GM19397 (cell line): ENCODE data around the gene MTF1.
A peak's percentile ranks its signal among the peaks of the same experiment; 100 is the strongest.
"Not testable (repeated sequence)": the region's sequence is repeated elsewhere in the genome, so short reads cannot be mapped to it uniquely, and the experiment has no call there.

ENCODE experiments used
- ATAC-seq: cut with Tn5 transposase; IDR thresholded peaks from one replicate; pipeline ENCODE4 v1.9.1; 2021; ENCODE audit warnings: mild to moderate bottlenecking, moderate library complexity; ENCODE audit not compliant: unreplicated experiment

MTF1 gene

GRCh38 chr1:37859507-37860345, at the start of gene MTF1:
Gene MTF1, minus strand, starts transcription at chr1:37859592. Its CDS starts 1,934 bp downstream, at chr1:37857658.
- peak; percentile 95 for ATAC-seq

DNA sequence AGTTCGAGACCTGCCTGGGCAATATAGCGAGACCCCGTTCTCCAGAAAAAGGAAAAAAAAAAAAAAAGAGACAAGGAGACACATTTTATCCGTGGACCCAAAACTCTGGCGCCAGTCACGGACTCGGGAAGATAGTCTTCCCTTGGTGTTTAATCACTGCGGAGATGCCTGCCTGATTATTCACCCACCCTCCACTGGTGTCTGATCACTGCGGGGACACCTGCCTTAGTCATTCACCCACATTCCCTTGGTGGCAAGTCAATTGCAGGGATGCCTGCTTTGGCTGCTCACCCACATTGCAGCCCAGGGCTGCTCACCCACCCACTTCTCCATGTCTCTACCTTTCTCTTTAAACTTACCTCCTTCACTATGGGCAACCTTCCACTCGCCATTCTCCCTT, 49.1 kb upstream of the MTF1 start:
- not testable (repeated sequence) for ATAC-seq

DNA sequence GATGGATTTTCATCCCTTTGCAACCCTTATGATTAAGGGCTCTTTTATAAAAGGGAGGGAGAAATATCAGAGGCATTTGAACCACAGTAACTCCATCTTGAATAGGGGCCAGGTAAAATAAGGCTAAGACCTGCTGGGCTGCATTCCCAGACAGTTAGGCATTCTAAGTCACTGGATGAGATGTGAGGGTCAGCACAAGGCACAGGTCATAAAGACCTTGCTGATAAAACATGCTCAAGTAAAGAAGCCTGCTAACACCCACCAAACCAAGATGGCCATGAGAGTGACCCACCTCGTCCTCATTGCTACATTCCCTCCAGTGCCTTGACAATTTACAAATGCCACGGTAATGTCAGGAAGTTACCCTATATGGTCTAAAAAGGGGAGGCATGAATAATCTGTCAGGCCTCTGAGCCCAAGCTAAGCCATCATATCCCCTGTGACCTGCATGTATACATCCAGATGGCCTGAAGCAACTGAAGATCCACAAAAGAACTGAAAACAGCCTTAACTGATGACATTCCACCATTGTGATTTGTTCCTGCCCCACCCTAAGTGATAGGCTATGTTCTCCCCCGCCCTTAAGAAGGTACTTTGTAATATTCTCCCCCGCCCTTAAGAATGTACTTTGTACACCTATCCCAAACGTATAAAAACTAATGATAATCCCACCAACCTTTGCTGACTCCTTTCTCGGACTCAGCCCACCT, 48.2 kb upstream of the MTF1 start:
- ATAC-seq: not testable (repeated sequence)

- not testable (repeated sequence) for ATAC-seq
Measured at GRCh38 chr1:37906591-37906990, 47.2 kb upstream of the MTF1 start.

DNA sequence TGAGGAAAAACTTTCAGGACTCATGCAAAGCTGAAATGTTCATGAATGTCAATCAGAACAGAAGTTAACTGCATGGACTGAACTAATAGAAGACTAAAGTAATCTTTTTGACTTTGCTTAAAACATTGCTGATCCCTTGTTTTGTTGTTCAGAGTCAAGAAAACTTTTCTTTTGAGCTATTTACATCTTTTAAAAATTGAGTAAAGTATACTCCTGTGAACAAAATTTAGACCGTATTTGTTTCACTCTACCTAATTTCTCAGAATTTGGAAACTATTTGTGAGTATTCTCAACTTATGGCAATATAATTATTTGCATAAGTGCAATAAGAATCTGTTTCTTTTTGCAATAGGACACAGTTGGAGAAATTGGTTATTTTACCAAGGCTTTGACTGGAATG, 46.3 kb upstream of the MTF1 start:
- ATAC-seq: no peak

DNA sequence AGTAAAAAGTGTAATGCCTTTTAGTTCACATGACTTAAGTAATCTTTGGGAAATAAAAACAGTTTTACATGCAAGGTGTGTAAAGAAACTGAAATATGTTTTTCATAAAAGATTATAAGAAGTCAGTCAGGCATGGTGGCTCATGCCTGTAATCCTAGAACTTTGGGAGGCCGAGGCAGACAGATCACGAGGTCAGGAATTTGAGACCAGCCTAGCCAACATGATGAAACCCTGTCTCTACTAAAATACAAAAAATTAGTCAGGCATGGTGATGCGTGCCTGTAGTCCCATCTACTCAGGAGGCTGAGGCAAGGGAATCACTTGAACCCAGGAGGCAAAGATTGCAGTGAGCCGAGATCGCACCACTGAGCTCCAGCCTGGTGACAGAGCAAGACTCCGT, 44.5 kb upstream of the MTF1 start:
- not testable (repeated sequence) for ATAC-seq

GRCh38 chr1:37902983-37903382, 43.6 kb upstream of the MTF1 start:
- ATAC-seq: no peak

- ATAC-seq: no peak
Measured at GRCh38 chr1:37901893-37902225, 42.5 kb upstream of the MTF1 start.

- peak; percentile 53 for ATAC-seq
Measured at GRCh38 chr1:37901191-37901892, 42.0 kb upstream of the MTF1 start.

DNA sequence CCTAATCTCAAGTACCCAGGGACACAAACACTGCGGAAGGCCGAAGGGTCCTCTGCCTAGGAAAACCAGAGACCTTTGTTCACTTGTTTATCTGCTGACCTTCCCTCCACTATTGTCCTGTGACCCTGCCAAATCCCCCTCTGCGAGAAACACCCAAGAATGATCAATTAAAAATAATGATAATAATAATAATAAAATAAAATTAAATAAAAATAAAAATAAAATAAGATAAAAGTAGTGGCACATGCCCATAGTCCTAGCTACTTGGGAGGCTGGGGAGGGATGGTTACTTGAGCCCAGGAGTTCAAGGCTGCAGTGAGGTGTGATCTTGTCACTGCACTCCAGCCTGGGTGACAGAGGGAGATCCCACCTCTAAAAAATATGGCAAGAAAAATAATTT, 38.2 kb upstream of the MTF1 start:
- not testable (repeated sequence) for ATAC-seq

DNA sequence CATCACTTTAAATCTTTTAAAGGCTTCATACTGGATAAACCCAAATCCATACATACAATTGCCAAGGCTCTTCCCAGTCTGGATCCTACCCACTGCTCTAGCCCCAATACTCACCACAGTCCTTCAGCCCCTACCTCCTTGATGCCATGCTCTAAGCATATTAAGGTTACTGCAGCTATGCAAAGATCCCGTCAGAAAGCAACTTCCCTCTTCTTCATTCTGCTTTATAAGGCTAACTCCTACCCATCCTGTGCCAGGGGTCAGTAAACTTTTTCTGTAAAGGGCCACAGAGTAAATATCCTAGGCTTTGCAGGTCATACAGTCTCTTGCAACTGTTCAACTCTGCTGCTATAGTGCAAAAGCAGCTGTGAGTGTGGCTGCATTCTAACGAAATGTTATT, 34.3 kb upstream of the MTF1 start:
- no peak for ATAC-seq

GRCh38 chr1:37892151-37893047, 33.0 kb upstream of the MTF1 start:
- ATAC-seq: no peak

DNA sequence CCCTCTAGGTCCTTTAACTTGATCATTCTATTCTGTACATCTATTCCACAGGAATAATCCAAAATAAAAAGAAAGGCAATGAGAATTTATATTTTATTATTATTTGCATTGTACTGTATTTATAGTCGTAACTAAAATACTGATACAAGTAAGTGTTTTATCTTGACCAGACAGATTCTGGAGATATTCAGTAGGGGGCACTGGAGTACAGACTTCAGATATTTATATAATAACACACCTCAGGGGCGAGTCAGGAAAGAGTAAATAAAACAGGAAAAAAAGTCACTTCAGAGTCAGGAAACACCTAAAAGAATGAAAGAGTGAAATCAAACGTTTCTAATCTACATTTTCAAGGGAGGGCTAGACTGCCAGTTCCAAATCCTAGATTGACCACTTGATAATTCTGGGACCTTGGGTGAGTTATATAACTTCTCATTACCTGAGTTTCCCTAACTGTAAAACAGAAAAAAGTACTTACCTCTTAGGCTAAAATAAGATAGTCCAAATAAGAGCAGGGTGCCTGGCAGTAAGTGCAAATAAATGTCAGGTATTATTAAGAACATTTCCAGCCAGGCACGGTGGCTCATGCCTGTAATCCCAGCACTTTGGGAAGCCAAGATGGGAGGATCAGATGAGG, 31.1 kb upstream of the MTF1 start:
- ATAC-seq: no peak

DNA sequence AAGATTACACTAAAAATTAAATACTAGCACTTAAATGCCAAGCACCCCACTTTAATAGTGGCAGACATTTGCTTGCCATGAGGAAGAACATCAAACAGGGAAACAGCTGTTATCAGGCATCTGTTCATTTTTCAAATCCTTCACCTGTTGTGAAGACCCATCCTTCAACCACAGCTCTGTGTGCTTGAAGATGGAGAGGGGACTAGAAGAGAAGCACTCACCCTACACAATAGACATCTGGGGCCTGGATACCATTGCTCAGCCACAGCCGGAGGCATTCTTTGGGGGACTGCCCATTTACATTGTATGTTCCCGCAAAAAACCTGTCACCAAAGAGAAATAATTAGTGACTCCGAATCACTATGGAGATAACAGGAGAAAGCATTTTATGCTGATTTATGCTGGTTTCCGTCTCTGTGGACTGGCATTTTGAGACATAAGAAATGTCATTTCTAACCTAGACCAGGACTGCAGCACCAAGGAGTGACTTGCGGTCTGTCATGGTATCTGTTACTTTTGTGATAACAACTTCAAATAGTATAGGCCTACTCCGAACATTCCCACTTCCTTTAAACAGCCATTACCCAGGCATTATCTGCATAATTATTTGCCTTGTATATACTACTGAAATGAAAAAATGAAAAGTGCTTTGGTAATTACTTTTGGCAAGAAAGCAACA, 28.8 kb upstream of the MTF1 start:
- ATAC-seq: no peak

DNA sequence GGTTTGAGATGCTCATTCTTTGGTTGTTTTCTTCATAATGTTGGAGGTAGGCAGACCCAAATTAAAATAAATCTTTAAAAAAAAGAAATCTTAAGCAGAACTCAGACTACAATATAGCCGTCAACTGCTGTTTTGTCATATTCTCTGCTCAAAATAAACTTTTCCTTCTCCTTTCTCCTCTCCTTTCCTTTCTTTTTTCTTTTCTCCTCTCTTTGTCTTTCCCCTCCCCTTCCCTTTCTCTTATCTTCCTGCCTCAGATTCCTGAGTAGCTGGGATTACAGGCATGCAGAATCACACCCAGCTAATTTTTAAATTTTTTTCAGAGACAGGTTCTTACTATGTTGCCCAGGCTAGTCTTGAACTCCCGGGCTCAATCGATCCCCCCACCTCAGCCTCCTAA, 24.8 kb upstream of the MTF1 start:
- ATAC-seq: no peak

- ATAC-seq: no peak
Measured at GRCh38 chr1:37883671-37884070, 24.3 kb upstream of the MTF1 start.

- ATAC-seq: no peak
Measured at GRCh38 chr1:37879865-37880264, 20.5 kb upstream of the MTF1 start.

GRCh38 chr1:37878071-37878470, 18.7 kb upstream of the MTF1 start:
- ATAC-seq: no peak

DNA sequence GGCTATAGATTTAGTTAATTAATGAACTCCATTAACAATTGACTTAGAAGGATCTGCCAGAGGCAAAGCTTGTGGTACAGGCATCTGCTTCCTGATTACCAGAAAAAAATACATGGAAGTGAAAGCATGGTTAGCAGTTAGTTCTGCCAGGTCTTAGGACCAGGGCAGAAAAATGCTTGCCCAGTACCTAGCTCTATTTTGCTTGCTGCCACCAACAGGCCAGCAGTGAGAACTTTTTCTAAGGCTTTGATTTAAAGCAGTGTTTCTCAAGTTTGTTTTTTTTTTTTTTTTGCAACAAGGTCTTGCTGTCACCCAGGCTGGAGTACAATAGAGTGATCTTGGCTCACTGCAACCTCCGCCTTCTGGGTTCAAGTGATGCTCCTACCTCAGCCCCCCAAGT, 16.4 kb upstream of the MTF1 start:
- ATAC-seq: no peak

GRCh38 chr1:37872692-37873091, 13.3 kb upstream of the MTF1 start:
- ATAC-seq: no peak
